ENCODE results near the gene SCAF8.

SCAF8 gene

DNA sequence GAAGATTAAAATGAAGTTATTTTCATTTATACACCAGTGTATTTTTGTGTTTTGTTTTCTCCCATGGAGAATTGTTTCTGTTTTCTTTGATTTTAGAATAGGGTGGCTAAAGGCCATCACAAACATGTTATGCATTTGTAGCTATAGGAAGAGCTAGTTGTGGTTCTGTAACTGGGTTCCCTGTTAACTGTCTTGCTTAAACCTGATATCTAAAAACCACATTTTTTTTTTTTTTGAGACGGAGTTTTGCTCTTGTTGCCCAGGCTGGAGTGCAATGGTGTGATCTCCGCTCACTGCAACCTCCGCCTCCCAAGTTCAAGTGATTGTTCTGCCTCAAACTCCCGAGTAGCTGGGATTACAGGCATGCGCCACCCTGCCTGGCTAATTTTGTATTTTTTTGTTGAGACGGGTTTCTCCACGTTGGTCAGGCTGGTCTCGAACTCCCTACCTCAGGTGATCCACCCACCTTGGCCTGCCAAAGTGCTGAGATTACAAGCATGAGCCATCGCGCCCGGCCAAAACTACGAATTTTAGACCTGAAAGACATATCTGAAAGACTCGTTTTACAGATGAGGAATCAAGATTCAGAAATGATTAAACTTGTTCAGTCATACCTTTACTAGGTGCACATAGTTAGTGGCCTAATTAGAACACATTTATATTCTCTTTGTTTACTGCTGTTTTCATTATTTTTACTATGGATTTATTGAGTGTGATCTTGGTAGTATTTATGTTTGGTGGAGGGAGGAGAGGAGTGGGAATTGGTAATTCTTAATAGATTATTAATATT is 18.0 kb downstream of the SCAF8 start:
- TF ChIP-seq ZFX (IDR thresholded peaks at IDR 0.05; ENCODE audit: borderline replicate concordance), result no peak
- TF ChIP-seq, protein P1, sequence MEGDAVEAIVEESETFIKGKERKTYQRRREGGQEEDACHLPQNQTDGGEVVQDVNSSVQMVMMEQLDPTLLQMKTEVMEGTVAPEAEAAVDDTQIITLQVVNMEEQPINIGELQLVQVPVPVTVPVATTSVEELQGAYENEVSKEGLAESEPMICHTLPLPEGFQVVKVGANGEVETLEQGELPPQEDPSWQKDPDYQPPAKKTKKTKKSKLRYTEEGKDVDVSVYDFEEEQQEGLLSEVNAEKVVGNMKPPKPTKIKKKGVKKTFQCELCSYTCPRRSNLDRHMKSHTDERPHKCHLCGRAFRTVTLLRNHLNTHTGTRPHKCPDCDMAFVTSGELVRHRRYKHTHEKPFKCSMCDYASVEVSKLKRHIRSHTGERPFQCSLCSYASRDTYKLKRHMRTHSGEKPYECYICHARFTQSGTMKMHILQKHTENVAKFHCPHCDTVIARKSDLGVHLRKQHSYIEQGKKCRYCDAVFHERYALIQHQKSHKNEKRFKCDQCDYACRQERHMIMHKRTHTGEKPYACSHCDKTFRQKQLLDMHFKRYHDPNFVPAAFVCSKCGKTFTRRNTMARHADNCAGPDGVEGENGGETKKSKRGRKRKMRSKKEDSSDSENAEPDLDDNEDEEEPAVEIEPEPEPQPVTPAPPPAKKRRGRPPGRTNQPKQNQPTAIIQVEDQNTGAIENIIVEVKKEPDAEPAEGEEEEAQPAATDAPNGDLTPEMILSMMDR (IDR thresholded peaks at IDR 0.05), result no peak
- H3K27ac ChIP-seq, result no peak overlapping the region

DNA sequence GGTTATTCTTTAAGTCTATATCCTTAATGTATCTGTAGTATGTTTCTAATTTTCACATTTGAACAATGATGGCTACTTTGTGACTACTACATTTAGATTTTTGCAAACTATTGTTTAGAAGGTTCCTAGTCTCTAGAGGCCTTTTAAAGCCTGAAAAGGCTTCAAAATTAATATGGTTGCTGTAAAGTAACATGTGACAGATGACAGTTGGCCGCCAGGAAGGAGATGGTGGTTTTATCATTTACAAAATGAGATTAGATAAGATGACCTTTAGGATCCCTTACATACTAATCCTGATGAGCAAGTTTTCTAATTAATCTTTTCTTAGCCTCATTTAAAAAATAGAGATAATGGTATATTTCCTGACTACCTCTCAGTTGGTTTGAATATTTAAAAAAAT is 18.8 kb downstream of the SCAF8 start:
- TF ChIP-seq, protein P1 (IDR thresholded peaks at IDR 0.05), result no peak
- no peak overlapping the region for H3K27ac ChIP-seq

DNA sequence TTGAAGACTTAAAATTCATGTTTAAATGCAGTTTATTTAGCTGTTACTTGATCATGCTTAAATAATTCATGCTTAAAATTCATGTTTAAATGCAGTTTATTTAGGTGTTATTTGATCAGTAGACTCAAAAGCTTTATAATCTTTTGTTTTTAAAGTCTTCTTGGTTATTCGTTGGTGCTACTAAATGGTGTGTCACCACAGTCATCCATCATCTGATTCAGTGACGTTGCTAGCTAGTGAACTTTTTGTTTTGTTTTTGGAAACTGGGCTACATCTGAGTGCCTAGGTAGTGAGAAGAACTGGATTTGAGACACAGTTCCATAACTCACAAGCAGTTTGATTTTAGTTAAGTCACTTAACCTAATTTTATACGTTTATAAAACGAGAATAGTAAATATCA is 20.9 kb downstream of the SCAF8 start:
- no peak for TF ChIP-seq ZFX (IDR thresholded peaks at IDR 0.05; ENCODE audit: borderline replicate concordance)
- TF ChIP-seq, protein P1 (IDR thresholded peaks at IDR 0.05), result no peak

DNA sequence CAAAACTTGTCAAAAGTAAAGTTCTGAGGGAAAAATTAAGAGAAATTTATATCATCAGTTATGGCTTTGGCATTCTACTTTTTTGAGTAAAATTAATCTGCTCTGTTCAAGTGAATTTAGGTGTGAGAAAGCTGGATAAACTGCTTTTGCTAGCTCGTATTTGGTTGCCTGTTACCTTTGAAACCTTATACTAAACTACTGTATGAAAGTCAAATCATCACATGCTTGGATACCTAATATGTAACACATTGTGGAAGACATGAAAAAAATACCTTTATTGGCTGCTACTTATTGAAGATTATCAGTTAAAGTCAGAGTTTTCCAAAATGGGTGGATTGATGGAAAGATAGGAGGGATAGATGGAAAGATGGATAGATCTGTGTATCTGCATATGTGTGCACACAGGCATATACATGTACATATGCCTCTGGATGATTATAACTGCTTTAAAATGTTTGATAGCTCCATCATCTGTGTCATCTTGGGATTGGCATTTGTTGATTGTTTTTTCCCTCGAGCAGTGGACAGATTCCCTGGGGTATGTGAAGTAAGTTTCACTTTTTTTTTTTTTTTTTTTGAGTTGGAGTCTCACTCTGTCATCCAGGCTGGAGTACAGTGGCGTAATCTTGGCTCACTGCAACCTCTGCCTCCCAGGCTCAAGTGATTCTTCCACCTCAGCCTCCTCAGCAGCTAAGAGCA is 24.3 kb downstream of the SCAF8 start:
- H3K27ac ChIP-seq, result no peak overlapping the region
- no peak for TF ChIP-seq ZFX (IDR thresholded peaks at IDR 0.05; ENCODE audit: borderline replicate concordance)
- TF ChIP-seq, protein P1 (IDR thresholded peaks at IDR 0.05), result no peak

More for the DNA sequence above, 20.9 kb downstream of the SCAF8 start:
- no peak overlapping the region for H3K27ac ChIP-seq

DNA sequence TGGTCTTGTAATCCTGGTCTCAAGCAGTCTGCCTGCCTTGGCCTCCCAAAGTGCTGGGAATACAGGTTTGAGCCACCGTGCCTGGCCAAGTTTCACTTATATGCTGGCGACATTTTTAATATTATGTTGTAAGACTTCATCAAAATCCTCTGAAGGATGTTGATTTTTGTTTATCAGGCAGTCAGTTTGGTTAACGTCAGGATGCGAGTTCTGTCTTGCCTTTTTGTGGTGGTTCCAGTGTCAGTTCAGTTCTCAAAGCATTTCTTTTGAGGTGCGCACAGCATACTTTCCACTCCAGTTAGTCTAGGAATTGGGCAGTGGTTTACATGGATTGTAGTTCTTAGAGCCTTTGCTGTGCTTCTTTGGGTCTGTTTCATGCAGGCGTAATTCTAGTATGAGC is 24.9 kb downstream of the SCAF8 start:
- TF ChIP-seq, protein P1 (IDR thresholded peaks at IDR 0.05), result no peak
- TF ChIP-seq ZFX (IDR thresholded peaks at IDR 0.05; ENCODE audit: borderline replicate concordance), result no peak
- no peak overlapping the region for H3K27ac ChIP-seq

DNA sequence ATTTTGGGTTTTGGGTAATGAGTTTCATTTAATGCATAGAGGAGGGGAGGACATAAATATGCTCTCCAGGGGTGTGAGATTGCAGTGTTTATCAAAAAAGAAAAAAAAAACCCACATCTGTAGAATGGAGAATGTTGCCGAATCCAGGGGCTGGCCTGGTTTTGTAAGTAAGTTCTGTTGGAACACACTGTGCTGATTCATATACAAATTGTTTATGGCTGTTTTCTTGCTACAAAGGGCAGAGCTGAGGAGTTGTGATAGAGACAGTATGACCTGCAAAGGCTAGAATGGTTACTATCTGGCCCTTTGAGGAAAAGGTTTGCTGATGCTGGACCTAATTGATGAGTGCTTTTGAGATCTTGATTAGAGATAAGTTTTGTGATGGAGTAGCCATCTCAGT is 30.4 kb downstream of the SCAF8 start:
- H3K27ac ChIP-seq, result no peak overlapping the region
- no peak for TF ChIP-seq ZFX (IDR thresholded peaks at IDR 0.05; ENCODE audit: borderline replicate concordance)
- TF ChIP-seq, protein P1 (IDR thresholded peaks at IDR 0.05), result no peak

DNA sequence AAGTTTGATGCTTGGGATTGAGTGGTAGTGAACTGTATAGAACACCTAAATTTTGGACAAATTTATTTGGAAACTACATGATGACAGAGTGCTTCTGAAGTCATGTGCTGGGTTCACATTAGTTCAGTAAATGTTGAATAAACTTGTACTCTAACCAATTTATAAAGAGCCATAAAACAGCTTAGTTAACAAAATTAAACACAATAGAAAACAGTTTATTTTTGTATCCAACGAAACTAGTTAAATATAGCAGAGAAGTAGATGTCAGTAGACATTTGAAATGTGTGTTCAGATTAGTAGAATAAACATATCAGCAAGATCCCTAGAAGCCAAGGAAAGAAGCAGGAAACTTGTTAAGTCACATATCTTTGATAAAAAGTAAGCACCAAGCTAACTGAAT is 32.1 kb downstream of the SCAF8 start:
- no peak overlapping the region for H3K27ac ChIP-seq
- TF ChIP-seq ZFX (IDR thresholded peaks at IDR 0.05; ENCODE audit: borderline replicate concordance), result no peak
- TF ChIP-seq, protein P1 (IDR thresholded peaks at IDR 0.05), result no peak

All from 22Rv1 (cell line).